ENCODE data around the gene PLCXD3.

- TF ChIP-seq TAF1 (IDR thresholded peaks at IDR 0.05; ENCODE audit: borderline replicate concordance, low read depth, low read length), result no peak
- no peak for TF ChIP-seq POLR2A (IDR thresholded peaks at IDR 0.05; ENCODE audit: low read depth, low read length)
- no peak for TF ChIP-seq POLR2AphosphoS5 (IDR thresholded peaks at IDR 0.05; ENCODE audit: low read depth, low read length)
Measured at GRCh38 chr5:41337216-41337615, 173.2 kb downstream of the PLCXD3 start.

Measured in GM12892 (cell line).